GM19372 (cell line): Measurements from ENCODE around the gene BNC1.

ENCODE experiments used
- ATAC-seq: cut with Tn5 transposase; IDR thresholded peaks from one replicate; pipeline ENCODE4 v1.9.1; 2021; ENCODE audit warnings: mild to moderate bottlenecking, low read depth, moderate library complexity; ENCODE audit not compliant: unreplicated experiment

BNC1 gene

GRCh38 chr15:83300826-83301225 lies 16.4 kb upstream of the BNC1 start:
- ATAC-seq: no peak

- ATAC-seq: no peak
These were observed 15.0 kb upstream of the BNC1 start for GRCh38 chr15:83299462-83299861.

- ATAC-seq: no peak
These were observed 11.0 kb upstream of the BNC1 start for GRCh38 chr15:83295417-83295816.

DNA sequence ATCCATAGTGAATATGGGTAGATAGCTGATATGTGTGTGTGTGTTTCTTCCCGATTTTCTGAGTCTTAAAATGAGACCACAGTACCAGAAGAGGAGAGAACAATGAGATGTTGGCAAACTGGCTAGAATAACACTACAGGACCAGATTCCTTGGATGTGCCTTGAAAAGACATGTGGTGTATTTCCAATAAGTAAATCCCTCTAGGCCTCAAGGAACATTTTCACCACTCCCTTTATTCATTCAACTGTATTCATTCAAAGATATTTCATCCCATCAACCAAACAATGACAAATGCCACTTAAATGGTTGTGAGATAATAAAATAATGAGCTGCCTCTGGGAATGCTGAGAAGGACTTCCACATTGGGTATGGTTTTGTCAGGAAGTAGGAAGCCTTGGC lies 8.7 kb upstream of the BNC1 start:
- ATAC-seq: no peak

- ATAC-seq: no peak
These were observed 7.9 kb upstream of the BNC1 start for GRCh38 chr15:83292317-83292716.

DNA sequence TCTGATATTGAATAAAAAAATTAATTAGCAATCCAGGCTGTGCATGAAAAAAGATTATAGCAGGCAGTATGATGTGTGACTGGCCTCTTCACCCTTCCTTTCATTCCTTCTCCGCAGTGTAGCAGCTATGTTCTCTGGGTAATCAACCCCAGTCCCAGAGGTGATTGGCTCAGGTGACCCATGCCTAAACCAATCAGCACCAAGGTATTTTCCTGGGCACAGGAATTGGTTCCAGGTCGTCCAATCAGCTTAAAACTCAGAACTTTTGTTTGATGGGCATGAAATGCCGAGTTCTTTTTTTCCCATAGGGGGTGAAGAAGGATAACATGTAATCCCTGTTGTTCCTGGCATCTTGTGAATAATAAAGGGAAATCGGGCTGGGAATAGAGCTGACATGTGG lies 5.8 kb upstream of the BNC1 start:
- ATAC-seq: no peak

GRCh38 chr15:83289160-83289559 lies 4.7 kb upstream of the BNC1 start:
- no peak for ATAC-seq

- no peak for ATAC-seq
These were observed 3.9 kb upstream of the BNC1 start for GRCh38 chr15:83288381-83288801.

GRCh38 chr15:83287541-83288027 lies 3.1 kb upstream of the BNC1 start:
- no peak for ATAC-seq

DNA sequence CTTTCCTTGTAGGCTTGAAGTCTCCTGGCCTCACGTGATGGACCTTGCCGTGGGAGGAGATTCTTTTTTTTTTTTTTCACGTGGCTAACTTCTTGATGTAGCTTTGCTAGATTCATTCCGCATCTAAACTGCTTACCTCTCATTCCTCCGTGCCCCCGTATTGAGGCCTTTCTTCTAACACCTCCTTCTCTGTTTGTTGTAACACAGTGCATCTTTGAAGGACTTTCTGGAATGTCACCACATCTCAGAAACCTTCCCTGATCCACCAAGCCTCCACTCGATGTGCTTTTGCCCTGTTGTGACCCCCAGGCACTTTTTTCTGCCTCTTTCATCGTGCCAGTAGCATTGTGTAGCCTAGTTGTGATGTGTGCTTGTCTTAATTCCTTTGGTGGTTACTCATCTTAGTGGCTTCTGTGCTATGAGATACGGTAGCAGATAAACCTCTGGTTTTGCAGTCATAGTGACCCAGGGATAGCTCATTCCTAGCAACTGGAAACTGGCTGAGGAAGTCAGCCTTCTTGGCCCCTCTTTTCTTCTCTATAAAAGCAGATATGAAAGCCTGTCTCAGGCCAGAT lies 1.6 kb upstream of the BNC1 start:
- no peak for ATAC-seq

- ATAC-seq: no peak
These were observed 967 bp upstream of the BNC1 start for GRCh38 chr15:83285284-83285978.

DNA sequence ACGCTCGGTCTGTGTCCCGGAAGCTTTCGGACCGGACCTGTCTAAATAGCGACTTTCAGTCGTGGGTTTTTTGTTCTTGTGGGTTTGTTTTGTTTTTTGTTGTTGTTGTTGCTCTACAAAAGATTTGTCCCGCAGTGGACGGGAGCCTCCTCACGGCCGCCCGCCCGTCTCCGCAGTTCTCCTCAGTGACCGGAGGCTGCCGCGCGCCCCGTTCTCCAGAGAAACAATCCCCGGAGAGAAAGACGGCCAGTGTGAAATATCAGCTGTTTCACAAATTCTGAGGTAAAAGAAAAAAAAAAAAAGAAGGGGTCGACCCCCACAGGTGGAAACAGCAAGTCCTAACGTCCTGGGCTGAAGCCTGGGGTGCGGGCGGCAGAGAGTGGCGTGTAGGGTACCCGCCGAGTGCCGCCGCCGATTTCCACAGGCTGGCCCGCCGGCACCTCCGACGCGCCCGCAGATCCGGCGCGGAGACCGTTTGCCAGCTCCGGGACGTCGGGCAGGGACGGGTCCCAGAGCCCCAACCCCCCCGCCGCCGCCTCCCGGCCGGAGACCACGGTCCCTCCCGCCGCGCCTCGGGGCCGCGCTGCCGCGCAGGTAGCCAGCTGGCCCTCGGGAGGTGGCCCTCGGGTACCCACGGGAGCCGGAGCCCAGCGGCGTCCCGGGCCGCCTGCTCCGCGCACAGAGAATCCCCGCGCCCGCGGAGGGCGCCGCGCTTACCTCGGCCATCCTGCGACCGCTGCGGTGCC lies 478 bp downstream of the BNC1 start:
- ATAC-seq: no peak

DNA sequence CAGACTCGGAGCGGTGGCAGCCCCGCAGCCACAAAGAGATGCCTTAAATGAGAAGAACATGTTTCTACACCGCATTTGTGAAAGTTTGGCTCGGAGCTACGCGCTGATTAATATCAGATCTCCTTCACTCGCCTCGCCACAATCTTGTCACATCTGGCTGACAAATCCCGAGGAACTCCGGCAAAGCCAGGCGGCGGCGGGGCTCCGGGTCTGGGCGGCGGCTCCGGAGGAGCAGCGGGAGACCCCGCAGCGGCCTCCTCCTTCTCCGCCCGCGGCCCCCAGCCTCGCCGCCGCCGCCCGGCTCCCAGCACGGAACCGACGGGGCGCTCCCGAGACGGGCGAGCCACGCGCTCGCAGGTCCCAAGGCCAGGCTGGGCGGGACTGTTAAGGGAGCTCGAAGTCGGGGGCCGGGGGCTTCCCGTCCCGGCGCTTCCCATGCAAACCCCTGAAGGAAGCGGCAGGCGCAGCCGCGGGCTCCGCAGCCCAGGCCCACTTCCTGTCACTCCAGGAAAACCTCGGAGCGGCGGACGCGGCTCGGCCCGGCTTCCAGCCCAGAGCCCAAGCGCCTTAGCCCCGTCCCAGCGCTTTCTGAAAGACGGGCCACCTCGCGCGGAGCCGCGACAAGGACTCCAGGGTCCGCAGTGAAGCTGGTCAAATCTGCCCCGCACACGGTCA lies 1.2 kb downstream of the BNC1 start:
- no peak for ATAC-seq

GRCh38 chr15:83282776-83283137 lies 1.7 kb downstream of the BNC1 start:
- no peak for ATAC-seq

DNA sequence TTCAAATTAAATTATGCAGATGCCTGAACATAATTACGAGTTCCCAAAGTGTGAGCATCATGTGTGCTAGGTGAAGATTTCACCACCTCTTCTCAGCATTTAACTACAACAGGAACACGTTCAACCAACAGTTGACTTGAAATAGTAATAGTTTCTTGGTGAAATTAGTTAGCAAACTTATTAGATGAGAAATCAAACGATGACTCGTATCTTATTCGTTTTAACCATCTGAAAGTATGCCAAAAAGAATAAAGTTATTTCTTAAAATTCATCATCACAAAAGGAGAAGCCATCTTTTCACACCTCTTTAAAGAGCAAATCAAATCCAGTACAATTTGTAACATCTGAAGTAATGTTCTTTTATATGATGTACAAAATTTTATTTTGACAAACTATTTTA lies 2.3 kb downstream of the BNC1 start:
- no peak for ATAC-seq

GRCh38 chr15:83278191-83278590 lies 6.3 kb downstream of the BNC1 start:
- no peak for ATAC-seq

GRCh38 chr15:83276661-83277060 lies 7.8 kb downstream of the BNC1 start:
- ATAC-seq: no peak

- no peak for ATAC-seq
These were observed 9.1 kb downstream of the BNC1 start for GRCh38 chr15:83275412-83275811.

DNA sequence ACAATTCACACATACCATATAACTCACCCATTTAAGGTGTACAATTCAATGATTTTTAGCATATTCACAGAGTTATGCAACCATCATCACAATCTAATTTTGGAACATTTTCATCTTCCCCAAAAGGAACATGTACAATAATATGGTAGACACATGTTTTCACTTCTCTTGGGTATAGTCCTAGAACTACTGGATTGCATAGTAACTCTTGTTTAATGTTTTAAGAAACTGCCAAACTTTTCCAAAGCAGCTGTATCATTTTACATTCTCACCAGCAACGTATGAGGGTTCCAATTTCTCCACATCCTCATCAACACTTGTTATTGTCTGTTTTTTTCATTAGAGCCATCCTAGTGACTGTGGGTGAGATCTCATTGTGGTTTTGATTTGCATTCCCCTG lies 14.3 kb downstream of the BNC1 start:
- ATAC-seq: no peak

DNA sequence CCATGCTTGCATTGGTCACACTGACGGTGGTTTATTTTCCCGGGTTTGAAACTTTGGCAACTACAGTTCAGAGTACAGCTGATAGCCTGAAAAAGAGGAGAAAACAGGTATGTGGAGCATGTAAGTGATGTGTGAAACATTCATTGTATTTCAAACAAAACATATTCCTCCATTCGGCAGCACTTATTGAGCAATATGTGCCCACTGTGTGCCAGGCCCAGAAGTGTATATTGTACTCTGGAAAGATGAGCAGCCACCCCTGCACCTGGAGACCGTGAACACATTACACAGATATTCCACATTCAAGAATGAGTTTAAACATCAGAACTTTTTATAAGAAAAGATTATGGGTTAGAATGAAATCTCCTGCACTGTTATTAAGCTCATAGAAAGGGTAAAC lies 16.3 kb downstream of the BNC1 start:
- ATAC-seq: no peak

- no peak for ATAC-seq
These were observed 21.7 kb downstream of the BNC1 start for GRCh38 chr15:83262594-83263315.
